ENCODE data around the gene GSDME.
"Not testable (repeated sequence)": the region's sequence is repeated elsewhere in the genome, so short reads cannot be mapped to it uniquely, and the experiment has no call there.

The GSDME gene

DNA sequence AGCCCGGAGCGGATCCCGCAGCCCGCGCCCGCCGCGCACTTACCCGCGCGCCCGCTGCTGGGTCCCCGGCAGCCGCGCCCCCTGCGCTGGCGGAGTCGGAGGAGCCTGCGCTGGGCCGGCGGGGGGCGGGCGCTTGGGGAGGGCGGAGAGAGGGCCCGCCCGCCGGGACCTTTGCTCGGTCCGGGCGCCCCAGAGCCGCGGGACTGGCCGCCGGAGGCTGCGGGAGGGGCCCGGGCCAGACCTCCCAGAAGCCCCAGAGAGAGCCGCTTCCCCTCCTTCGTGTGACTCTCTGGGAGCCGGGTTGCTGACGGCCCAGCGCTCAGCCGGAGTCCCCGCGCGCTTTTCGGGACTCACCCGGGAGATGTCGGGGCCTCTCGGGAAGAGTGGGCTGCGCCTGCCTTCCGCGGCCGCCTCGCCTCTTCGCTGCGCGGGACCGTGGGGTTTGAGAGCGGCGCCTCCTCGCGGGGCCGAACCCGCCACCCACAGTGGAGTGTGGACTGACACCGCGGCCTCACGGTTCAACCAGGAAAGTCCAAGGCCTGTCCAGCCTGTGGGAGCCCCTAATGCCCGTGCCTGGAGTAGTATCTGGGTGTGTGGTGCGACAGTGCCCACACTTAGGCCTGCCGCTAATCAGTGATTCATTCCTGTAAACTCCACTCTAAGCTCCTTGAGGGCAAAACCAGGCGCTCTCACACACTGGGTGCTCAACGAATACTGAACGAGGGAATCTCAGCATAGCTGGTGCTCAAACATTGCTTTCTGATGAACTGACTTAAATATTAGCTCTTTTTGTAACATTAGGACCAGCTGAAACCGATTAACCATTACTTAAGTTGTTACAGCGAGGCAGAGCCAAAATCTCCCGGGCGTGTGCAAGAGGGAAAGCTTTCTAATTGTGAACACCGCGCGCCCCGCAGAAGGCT, at the start of gene GSDME:
Gene GSDME (minus strand): TSS at position 112 of the 923 bp plus-strand sequence. CDS start 7,690 bp downstream, outside the sequence.
- no peak for DNase-seq (ENCODE audit: low read depth in 2 of 2)

DNA sequence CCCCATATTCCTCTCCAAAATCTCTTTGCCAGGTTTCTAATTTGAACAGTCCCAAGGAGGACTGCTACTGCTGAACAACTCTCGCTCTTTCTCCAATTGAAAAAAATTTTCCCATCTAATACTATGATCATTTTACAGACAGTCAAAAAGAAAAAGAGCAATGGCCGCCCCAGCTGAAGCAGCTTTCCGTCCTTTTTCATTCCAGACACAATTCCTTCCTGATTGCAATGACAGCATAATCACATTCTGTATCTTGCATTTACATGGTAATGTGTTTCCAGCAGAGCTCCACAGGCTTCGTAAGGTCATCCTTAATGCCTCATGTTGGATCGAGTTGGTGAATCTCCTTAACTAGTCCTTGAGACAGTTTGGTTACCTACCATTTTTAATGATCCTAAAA, 45.0 kb upstream of the GSDME start:
- DNase-seq (ENCODE audit: low read depth in 2 of 2), result no peak

DNA sequence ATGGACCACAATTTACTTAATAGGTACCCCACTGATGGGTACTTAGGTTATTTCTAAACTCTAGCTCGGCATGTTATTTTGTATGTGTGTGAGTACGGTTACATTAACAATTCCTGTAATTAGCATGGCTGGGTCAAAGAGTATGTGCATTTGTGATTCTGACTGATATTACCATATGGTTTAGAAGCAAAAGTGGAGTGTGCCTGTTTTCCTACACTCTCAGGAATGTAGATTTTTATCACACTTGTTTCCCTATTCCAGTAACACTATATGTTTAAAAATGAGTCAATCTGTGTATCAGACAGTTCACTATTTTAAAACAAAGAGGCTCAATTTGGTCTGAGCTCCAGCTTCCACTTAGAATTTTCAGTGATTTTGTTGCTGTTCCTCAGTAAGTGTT, 44.6 kb upstream of the GSDME start:
- DNase-seq (ENCODE audit: low read depth in 2 of 2), result no peak

DNA sequence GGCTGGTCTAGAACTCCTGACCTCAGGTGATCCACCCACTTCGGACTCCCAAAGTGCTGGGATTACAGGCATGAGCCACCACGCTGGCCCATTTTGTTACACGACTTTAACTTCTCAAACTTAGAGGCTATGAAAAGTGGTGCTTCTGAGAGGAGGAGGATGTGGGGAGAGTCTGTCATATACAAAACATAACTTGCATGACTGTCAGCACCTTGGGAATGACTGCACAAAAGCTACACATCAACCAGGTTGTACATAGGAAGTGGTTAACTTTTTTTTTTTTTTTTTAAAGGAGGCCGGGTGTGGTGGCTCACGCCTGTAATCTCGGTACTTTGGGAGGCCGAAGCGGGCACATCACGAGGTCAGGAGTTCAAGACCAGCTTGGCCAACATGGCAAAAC, 43.4 kb upstream of the GSDME start:
- no peak for DNase-seq (ENCODE audit: low read depth in 2 of 2)

DNA sequence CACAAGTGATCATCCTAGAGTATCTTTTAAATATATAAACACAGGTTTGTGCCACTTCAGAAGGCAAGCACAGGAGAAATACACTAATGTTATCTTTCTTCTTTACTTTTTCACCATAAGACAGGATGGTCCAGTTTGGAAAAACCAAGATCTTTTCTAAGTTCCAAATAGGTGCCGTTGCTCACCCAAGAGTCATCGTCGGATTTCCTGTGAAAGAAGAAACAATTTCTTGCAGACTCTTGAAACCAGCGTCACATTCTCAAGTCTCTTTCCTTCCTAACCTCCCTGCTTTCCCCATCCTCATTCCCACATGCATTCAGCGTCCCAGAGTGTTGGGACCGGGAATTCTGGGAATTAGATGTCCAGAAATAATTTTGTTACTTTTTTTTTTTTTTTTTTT, 42.8 kb upstream of the GSDME start:
- DNase-seq (ENCODE audit: low read depth in 2 of 2), result no peak

DNA sequence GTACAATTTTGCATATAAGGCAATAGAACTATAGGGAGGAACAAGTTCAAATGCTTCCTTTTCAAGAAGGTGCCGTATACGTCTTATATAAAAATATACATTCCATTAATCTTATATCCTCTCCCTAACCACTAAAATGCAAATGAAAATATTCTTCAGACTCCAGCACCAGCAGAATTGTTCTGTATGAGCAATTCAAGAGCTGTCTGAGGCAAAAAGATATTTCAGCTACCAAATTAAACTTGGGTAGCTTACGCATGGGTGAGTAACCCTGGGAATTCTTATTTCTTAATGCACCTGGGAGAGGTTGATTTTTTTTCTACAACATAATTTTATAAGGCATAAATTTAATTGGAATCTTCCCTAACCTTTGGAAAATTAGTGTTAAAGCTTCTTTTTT, 42.2 kb upstream of the GSDME start:
- no peak for DNase-seq (ENCODE audit: low read depth in 2 of 2)

DNA sequence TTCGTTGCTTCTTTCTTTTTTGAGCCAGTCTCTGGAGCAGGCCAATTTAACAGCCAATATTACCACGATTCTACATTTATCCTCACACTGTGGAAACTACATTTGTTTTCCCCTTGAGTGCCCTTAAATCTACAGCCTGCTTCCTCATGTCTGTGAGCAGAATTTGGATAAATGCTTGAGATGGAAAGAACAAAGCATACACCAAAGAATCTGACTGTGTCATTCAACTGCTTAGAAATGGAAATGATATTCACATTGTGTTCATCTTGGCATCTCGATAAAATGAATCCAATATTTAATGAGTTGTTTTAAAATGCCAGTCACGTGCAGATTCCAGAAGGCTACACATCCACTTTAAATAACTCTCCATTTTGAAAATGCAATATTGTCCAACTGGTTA, 41.0 kb upstream of the GSDME start:
- DNase-seq (ENCODE audit: low read depth in 2 of 2), result no peak

DNA sequence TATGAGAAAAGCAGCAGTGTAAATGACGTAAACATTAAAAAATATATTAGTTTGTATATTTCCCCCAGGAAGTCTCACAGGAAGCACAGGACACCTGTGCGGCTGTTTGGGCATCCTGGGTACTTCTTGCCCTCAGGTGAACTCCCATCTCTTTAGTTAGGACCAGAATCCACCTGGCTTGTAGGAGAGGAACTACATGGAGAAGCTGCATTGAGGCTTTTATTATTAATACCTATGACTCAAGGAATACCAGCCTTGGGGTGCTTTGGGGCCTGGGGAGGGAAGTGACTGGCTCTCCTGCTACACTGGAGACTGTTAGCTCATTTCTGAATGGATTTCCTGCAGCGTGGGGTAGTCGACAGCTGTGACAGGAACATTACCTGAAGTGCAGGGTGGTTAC, 40.0 kb upstream of the GSDME start:
- no peak for DNase-seq (ENCODE audit: low read depth in 2 of 2)

DNA sequence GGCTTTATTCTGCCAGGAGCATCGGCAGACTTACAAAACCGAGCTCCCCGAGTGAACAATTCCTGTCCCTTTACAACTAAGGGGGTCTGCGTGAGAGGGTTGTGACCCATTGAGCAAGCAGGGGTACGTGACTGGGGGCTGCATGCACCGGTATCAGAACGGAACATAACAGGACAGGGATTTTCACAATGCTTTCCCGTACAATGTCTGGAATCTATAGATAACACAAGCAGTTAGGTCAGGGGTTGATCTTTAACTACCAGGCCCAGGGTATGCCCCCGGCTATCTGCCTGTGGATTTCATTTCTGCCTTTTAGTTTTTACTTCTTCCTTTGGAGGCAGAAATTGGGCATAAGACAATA, 38.1 kb upstream of the GSDME start:
- no peak for DNase-seq (ENCODE audit: low read depth in 2 of 2)

DNA sequence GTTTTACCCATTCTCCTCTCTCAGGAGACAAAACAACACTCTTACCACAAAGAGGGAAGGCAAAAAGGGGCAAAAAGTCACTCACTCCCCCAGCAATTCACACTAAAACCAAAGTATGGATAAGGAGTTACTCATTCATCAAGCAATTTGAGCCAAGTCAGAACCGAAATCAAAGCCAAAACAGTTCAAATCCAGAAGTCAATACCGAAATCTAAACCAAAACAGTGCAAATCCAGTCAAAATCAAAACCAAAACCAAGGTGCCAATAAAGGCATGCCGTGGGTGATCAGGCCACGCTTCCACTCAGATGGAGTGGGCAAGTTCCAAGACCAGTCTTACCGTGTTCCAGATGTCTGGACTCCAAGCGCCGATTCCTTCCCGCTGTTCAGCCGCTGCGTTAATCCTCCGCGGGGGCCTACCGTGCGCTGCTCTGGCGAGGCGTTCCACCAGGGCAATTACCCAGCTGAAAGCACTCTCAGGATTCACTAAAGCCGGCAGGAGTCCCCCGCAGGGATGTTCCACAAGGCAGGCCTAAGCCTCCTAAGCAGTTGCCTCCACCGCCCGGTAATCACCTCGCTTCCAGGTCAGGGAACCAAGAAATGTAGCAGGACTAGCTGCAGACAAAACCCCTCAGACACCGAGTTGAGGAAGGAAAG, 37.6 kb upstream of the GSDME start:
- DNase-seq (ENCODE audit: low read depth in 2 of 2), result not testable (repeated sequence)

DNA sequence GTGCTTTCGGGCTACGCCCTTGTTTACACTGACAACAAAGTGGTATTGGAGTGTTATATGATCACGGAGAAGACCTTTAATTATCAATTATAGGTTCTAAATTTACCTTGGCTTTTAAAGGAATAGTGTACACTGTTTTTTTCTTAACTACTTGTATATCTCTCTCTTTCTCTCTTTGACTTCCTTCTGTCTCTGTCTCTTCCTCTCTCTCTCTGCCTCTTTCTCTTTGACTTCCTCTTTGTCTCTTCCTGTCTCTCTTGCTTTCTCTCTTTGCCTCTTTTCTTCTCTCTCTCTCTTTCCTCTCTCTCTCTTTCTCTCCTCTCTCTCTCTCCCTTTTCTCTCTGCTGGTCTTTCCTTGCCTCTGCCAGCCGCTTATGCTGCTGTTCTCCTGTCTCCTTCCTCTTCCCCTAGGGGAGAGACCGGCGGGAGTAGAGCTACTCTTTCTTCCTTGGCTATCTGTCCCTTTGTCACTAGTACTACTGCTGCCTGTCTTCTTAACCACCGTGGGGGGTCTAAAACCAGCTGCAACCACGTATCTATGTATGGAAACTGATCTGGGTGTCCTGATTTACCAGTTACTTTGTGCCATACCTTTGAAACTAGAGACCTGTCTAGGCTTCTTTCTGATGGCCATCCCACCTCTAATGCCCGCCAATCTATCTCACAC, 36.9 kb upstream of the GSDME start:
- no peak for DNase-seq (ENCODE audit: low read depth in 2 of 2)

DNA sequence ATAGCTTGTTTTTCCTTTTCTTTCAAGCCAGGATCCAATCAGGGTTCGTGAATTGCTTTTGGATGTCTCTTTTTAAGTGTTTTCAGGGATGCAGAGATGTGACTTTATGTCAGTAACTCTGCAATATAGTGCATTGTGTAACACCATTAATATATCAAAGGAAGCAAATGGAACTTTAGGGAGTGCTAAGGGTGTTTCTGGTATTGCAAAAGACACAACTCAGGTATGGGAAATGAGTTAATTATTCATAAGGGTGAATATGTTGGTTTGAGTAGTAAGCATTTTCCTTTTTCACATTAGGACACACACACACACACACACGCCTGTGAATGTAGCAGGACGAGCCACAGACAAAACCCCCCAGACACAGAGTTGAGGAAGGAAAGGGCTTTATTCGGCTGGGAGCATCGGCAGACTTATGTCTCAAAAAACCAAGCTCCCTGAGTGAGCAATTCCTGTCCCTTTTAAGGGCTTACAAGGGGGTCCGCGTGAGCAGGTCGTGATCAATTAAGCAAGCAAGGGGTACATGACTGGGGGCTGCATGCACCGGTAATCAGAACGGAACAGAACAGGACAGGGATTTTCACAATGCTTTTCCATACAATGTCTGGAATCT, 31.8 kb upstream of the GSDME start:
- DNase-seq (ENCODE audit: low read depth in 2 of 2), result no peak

DNA sequence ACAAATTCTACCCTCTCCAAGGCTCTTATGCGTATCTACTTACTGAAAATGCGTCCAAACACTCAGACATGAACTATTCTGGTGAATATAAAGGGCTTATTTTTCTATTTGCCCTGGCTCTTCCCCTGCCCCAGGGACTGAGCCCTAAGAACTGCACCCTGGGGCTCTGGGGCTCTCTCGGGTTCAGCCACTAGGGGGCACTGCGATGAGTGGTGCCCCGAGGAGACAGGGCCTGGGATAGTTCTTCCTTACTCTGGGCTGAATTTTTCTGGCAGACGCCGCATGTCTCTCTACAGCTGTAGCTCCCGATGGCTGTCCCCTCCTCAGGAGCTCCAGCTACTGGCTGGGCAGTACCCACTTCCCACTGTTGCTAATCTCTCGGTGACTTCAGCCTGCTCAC, 30.8 kb upstream of the GSDME start:
- DNase-seq (ENCODE audit: low read depth in 2 of 2), result no peak

DNA sequence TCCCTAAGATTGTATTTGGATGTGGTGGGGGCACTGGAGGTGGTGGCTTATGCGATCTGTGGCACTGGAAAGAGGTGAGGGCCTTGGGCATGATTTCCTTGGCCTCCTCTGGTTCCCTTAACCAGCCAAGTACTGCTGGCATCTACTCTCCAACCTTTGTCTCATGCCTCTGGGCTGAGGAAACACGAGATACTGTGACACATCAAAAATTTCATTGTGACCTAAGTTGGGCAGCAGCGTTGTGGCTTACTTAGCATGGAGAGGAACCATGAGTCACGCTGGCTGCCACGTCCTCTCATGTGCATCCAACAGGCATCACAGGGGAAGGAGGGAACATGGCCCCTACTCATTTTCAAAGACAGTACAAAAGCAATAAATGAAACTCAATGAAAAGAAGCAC, 29.7 kb upstream of the GSDME start:
- DNase-seq (ENCODE audit: low read depth in 2 of 2), result no peak

DNA sequence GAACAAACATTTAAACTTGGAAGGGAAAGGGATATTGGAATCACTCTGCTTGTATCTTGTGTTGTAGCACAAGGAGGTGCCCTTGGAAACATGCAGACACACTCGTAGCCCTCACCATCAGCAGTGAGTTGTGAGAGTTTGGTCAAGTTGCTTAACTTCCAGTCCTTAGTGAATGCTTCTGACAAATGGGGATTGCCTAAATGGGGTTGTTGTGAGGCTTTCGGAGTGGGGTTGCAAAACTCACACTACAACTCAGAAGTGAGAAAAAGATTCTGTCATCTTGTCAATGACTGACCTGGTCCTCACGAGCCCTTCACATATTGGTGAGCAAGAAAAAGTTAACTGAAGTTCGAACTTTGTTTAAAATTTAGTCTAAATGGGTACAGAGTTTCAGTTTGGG, 29.0 kb upstream of the GSDME start:
- DNase-seq (ENCODE audit: low read depth in 2 of 2), result no peak

DNA sequence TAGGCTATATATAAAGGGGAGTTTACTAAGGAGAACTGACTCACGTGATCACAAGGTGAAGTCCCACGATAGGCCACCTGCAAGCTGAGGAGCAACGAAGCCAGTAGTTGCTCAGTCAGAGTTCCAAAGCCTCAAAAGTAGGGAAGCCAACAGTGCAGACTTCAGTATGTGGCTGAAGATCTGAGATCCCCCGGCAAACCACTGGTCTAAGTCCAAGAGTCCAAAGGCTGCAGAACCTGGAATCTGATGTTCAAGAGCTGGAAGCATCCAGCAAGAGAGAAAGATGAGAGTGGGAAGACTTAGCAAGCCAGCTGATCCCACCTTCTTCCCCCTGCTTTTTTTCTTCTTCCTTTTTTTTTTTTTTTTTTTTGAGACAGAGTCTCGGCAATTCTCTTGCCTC, 27.0 kb upstream of the GSDME start:
- DNase-seq (ENCODE audit: low read depth in 2 of 2), result no peak

DNA sequence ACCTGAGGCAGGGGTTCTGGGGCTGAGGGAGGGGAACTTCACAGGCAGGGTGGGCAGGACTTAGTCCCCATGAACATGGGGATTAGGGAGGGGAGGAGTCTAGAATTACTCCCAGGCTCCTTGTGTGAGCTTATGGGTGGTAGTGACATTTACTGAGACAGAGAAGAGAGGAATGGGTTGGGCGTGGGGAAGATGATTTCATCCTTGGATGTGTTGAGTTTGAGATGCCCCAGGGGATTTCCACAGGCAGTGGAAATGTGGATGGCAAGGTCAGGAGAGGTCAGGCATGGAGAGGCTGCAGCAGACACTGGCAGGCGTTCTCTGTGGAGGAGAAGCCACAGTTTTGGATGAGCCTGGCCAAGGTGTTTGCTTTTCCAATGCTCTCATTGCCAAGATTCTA, 26.4 kb upstream of the GSDME start:
- no peak for DNase-seq (ENCODE audit: low read depth in 2 of 2)

DNA sequence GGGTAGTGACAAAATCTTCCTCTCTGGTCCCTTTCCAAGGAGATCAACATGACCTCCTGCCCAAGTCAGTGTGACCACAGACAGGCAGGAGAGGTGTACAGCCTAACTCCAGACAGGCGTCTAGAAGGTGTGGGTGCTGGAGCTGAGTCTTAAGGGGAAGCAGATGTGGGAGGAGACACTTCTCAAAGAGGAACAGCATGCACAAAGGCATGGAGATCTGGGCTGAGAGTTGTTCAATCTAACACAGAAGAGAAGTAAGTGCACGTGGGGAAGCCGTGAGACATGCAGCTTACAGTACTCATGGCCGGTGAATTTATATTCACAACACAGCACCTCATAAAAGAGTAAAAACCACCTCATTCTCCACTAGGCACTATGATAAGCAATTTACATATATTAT, 23.8 kb upstream of the GSDME start:
- DNase-seq (ENCODE audit: low read depth in 2 of 2), result no peak

DNA sequence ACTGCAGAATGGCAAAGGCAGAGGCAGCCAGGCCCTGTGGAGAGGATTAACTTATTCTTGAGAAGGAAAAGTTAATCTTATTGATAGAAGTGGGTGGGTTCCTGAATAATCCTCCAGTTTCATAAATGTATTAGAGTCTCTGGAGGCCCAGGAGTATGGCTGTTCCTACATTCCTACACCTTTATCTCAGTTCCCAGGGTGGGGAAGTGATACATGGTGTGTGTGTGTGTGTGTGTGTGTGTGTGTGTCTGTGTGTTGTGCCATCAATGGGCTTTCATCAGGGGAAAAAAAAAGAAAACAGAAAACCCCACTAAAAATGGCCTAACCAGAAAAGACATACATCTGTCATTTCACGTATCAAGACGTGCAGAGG, 22.0 kb upstream of the GSDME start:
- DNase-seq (ENCODE audit: low read depth in 2 of 2), result no peak

DNA sequence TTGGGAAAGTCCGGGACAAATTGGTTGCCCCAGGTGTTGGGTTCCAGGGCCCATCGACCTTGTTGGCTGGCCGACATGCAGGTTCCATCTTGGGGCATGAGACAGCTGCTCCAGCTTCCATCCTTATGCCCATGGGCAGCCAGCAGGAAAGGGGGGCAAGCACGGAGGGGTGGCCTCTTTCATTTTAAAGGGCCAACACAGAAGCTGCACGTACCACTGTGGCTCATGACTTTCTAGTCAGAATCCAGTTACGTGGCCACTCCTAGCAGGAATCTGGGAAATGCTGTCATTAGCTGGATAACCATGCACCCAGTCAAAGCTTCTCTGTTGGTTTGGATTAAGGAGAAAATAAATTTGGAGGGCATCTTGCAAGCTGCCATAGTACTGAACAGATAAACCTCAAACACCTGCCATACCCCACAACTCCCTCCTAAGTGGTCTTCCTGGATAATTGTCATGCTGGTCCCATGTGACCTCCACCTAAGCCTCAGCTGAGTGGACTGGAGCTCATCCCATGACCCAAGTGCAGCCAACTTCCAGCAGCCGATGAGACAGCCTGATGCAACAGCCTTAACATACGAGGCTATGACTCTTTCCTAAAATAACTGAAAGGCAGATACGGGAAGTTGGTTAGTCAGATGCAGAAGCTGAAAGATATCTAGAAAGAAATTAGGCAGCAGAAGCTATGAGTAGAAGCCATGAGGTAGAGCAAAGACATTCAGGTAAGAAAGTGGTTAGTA, 21.4 kb upstream of the GSDME start:
- DNase-seq (ENCODE audit: low read depth in 2 of 2), result no peak

DNA sequence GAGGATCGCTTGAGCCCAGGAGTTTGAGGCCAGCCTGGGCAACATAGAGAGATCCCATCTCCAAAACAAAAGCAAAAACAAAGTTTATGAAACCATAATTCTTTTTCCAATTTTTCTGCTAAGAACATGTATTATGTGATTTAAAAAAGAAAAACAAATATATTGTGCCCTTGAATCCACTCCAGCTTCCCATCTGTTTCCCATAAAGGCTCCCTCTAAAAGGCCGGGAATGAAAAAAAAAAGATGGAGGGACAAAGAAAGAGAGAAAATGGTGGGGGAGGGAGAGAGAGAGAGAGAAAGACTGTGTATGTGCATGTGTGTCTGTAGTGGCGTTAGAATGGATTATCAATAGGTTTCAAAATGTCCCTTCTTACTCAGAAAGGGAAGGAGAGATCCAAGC, 20.5 kb upstream of the GSDME start:
- no peak for DNase-seq (ENCODE audit: low read depth in 2 of 2)

DNA sequence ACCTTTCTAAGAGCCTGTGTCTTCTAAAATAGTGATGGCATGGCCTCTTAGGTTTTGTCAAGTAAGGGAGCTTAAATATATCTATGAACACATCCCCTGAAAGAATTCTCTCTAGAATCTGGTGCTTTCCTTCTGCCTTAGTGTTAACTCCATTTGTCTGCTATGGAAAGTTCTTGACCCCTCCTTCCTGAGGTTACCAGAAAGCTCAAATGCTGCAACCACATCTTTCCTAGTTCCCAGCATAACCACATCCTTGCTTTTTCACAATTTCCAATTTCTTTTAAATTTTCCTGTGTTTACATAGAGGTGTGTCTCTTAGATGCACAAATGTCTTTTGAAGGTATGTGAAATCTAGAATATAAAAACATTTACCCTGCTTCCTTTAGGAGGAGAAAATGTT, 16.4 kb upstream of the GSDME start:
- DNase-seq (ENCODE audit: low read depth in 2 of 2), result no peak

Measured in activated CD4-positive, alpha-beta T cell treated with anti-CD3 and anti-CD28 coated beads for 24 hours (primary cell).